Kidney (tissue), 14 donors: ENCODE data around the gene FAP. TPM values are rescaled to one million over a fixed set of nuclear protein-coding genes. Genes with fewer than 3 reads are reported as not detected.

Source experiments
- DNase-seq, 5 donors: peaks; one replicate each; pipeline ENCODE4 v3.0.0-alpha.2; 2013 to 2020
- FAIRE-seq: peaks from 2 replicates; lab custom pipeline; 2012; peaks lifted over from hg19 to GRCh38; lab: Jason Lieb, UNC
- H3K27ac ChIP-seq, 2 donors: one replicate each; pipeline ENCODE4 v1.7.0; 2013; ENCODE audit warnings: low read depth in 2 of 2, low read length in 2 of 2, inconsistent platforms in 1 of 2
- H3K27me3 ChIP-seq: one replicate; pipeline ENCODE4 v1.7.1; 2013; ENCODE audit warnings: low read length, inconsistent platforms; ENCODE audit not compliant: control insufficient read depth, insufficient read depth
- H3K36me3 ChIP-seq, 3 donors: one replicate each; pipeline versions ENCODE4 v1.7.0 to v1.7.1; 2013; ENCODE audit warnings: low read length in 3 of 3, control low read depth in 1 of 3, inconsistent platforms in 1 of 3; ENCODE audit not compliant: insufficient read depth in 3 of 3, control insufficient read depth in 2 of 3
- H3K4me1 ChIP-seq, 3 donors: one replicate each; pipeline versions ENCODE4 v1.7.0 to v1.7.1; 2013; ENCODE audit warnings: low read length in 3 of 3, inconsistent platforms in 1 of 3, low read depth in 1 of 3; ENCODE audit not compliant: control insufficient read depth in 2 of 3, insufficient read depth in 2 of 3
- H3K4me3 ChIP-seq, 3 donors: one replicate each; pipeline versions ENCODE4 v1.7.0 to v1.8.1; 2013; ENCODE audit warnings: low read length in 3 of 3, control low read depth in 1 of 3, inconsistent platforms in 1 of 3
- H3K9ac ChIP-seq, 3 donors: one replicate each; pipeline versions ENCODE4 v1.7.0 to v1.7.1; 2013; ENCODE audit warnings: low read length in 3 of 3, control low read depth in 1 of 3, inconsistent platforms in 1 of 3
- H3K9me3 ChIP-seq, 3 donors: one replicate each; pipeline versions ENCODE4 v1.7.0 to v1.7.1; 2013; ENCODE audit warnings: low read length in 3 of 3, control low read depth in 1 of 3, inconsistent platforms in 1 of 3; ENCODE audit not compliant: control insufficient read depth in 2 of 3, insufficient read depth in 1 of 3
- CTCF ChIP-seq: IDR thresholded peaks from 3 replicates; pipeline ENCODE4 v1.5.1; 2012; ENCODE audit warnings: mild to moderate bottlenecking, moderate library complexity, borderline replicate concordance; ENCODE audit not compliant: insufficient read depth; ENCODE audit errors: extremely low read depth
- intact Hi-C: fragments of 100-400 bp; cut with DNase I; formaldehyde crosslinking; loops from one replicate; pipeline ENCODE4 v1.11.1; 2022
- polyA plus RNA-seq: library from polyadenylated mRNA; stranded (reverse); fragments of 350-450 nt; fragmentation: Illumina TruSeq; extraction: RNeasy Lipid Tissue Mini Kit (QIAGEN cat#74804); gene quantifications from one replicate; pipeline ENCODE4 v1.2.3, GENCODE V29; 2014; ENCODE audit warnings: low read depth, low replicate concordance; ENCODE audit not compliant: insufficient read depth
- total RNA-seq: library from RNA; stranded (reverse); fragmentation: NEBNext Ultra II Directional; extraction: Animal tissue kit (Norgen Biotek cat#: 25700); gene quantifications from one replicate; pipeline ENCODE4 v1.2.1, GENCODE V29; 2021
- donor health status: control.
- donor health status: control.
- donor health status: control.
- donor health status: control.
- donor health status: control.
- donor health status: DM: yes; HTN: yes; CAD: no.
- donor health status: Normal renal cell carcinoma (clear cell type).

FAP gene
- total and polyA plus RNA-seq, 2 donors from 2014 or later: 0.45 to 3.3 TPM

GRCh38 chr2:162198239-162198638, 45.0 kb downstream of the FAP start:
- intact Hi-C loops: no loop called here
- no peaks in the 10 kb centered on the region for H3K27me3 ChIP-seq
- FAIRE-seq: no peak

GRCh38 chr2:162197069-162197825, 46.0 kb downstream of the FAP start:
- Histone ChIP-seq H3K36me3 (no peaks in the 10 kb centered on the region), H3K27me3 (no peaks in the 10 kb centered on the region), H3K27ac (no peak overlapping the region), H3K9ac (no peak overlapping the region), H3K9me3 (no peaks in the 10 kb centered on the region), H3K4me3 (no peak overlapping the region), H3K4me1 (no peaks in the 10 kb centered on the region)
- no peak for TF ChIP-seq CTCF
- intact Hi-C loops: no loop called here
- no peak for DNase-seq
- FAIRE-seq: no peak

More at GRCh38 chr2:162198239-162198638, 45.0 kb downstream of the FAP start:
- no peak overlapping the region for H3K9ac ChIP-seq
- no peak overlapping the region for H3K4me3 ChIP-seq
- no peaks in the 10 kb centered on the region for H3K9me3 ChIP-seq
- H3K36me3 ChIP-seq: no peaks in the 10 kb centered on the region
- H3K27ac ChIP-seq: no peak overlapping the region
- no peaks in the 10 kb centered on the region for H3K4me1 ChIP-seq
- no peak for TF ChIP-seq CTCF
- DNase-seq: no peak

GRCh38 chr2:162196638-162197037, 46.6 kb downstream of the FAP start:
- intact Hi-C loops: no loop called here
- no peak for FAIRE-seq

More at GRCh38 chr2:162196638-162197037, 46.6 kb downstream of the FAP start:
- DNase-seq: no peak
- H3K4me3 ChIP-seq: no peak overlapping the region
- H3K27me3 ChIP-seq: no peaks in the 10 kb centered on the region
- H3K4me1 ChIP-seq: no peaks in the 10 kb centered on the region
- H3K36me3 ChIP-seq: no peaks in the 10 kb centered on the region
- H3K9ac ChIP-seq: no peak overlapping the region
- H3K27ac ChIP-seq: no peak overlapping the region
- no peaks in the 10 kb centered on the region for H3K9me3 ChIP-seq
- no peak for TF ChIP-seq CTCF
